DMS114 treated with DMSO at 0.1 percent for 48 hours (cell line): ENCODE measurements around the gene UROC1.

Source experiments
- DNase-seq: peaks from one replicate; lab custom pipeline; 2025; ENCODE audit not compliant: unreplicated experiment; lab: John Stamatoyannopoulos, UW

UROC1 gene

DNA sequence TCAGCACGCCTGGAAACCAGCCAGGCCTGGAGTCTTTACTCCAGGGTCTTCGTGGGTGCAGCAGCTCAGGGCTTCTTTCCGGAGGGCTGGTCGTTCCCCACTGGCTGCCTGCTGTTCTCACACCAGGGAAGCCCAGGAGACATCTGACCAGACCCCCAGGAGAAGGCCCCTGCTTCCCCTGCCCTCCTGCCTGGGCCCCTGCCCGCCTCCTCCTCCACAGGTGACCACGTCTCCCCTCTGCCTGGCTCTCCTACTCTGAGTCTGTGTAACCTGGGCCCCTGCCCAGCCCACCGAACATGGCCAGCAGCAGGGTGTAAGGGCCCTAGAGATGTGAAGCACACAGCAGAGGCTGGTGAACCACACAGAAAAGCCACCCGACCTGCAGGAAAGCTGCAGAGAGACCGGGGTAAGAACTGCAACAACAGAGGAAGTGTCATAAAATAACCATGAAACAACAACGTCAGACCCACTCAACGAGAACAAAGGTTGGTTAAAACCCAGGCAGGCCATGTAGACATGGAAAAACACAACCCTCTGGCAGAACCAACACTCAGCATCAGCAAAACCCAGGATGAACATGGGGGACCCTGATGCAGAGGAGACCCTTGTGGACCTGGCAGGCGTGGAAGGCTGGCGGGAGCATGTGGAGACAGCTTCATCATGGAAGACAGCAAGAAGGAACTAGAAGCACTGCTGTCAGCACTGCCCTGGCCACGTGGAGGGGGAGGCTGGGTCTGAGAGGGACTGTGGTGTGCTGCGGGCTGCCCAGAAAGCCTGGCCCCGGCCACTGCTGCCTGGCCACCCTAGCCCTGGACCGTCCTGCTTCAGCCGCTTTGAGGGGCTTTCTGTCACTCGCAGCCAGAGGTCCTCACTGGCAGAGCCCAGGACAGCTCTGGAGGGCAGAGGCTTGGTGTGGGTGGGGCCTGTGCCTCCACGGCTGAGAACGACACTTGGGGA, 20.4 kb downstream of the UROC1 start:
- no peak for DNase-seq

GRCh38 chr3:126495786-126496185, 21.8 kb downstream of the UROC1 start:
- no peak for DNase-seq

DNA sequence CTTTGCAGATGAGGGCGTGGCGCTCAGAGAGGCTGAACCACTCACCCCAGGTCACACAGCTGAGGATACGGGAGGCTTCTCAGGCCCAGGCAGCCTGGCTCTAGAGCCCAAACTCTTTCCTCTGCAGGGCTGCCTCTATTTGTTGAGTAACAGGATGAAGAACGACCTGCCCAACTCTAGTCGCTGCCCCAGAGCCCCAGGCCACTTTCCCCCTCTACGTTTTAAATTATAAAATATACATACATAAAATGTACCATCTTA, 22.7 kb downstream of the UROC1 start:
- DNase-seq: no peak

GRCh38 chr3:126494204-126494969, 23.2 kb downstream of the UROC1 start:
- no peak for DNase-seq

GRCh38 chr3:126493739-126494138, 23.8 kb downstream of the UROC1 start:
- DNase-seq: no peak

DNA sequence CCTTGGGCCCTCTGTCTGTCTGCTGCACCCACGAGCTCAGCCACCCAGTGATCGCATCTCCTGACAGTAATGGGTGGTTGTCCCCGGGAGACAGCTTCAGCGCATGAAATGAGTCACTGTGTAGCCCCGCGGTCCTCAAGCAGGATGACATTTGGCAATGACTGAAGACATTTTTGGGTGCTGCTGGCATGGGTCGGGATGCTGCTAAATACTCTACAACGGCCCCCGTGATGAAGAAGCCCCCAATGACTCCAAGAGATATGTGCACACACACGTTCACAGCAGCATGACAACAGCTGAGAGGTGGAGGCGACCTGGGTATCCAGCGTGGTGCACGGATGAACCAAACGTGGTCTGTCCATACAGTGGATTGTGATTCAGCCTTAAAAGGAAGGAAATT, 24.5 kb downstream of the UROC1 start:
- DNase-seq: no peak

DNA sequence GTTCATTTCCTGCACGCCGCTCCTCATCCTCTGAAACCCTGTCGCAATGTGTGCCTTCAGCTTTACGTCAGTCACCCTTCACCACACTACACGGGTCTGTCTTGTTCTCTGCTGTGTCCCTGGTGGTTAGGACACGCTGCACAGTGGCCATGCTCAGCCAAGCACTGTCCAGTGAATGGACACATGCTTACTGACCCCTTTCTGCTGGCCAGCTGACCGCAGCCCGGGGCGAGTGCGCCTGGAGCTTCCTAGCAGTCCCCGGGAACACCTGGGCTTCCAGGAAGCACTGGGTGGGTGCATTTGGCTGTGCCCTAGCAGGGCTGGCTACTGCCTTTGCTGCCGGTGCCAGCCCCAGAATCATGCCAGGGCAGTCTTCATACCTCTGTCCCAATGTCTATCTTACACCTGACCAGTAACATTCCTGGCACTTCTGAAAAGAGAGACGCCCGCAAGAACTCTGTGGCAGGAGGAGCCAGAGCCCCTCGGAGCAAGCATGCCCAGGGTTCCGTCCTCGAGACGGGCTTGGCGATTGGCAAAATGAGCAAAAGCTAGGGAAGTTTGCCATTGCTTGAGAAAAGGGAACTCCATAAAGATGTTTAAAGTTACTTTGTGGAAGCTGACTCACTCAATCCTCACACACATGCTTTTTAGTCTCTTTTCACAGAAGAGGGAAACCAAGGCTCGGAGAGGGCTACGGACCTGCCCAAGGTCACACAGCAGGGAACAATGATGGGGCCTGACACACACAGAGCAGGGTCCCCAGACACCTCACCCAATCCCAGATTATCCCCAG, 26.2 kb downstream of the UROC1 start:
- no peak for DNase-seq

DNA sequence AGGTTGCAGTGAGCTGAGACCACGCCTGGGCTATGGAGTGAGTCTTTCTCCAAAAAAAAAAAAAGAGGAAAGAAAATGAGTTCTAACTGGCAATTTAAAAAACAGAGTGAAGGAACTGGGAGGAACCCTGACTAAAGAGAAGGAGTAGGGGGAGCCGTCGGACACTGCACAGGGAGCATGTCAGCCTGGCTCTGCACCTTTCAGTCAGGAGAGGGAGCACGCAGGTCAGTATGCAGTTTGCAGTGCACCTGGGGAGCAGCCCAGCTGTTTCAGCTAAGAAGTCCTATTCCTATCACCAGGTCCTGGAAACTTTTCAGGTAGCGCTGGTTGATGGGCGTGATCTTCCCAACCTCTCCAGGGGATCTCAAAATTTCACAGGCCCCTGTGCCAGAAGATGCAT, 27.0 kb downstream of the UROC1 start:
- no peak for DNase-seq

DNA sequence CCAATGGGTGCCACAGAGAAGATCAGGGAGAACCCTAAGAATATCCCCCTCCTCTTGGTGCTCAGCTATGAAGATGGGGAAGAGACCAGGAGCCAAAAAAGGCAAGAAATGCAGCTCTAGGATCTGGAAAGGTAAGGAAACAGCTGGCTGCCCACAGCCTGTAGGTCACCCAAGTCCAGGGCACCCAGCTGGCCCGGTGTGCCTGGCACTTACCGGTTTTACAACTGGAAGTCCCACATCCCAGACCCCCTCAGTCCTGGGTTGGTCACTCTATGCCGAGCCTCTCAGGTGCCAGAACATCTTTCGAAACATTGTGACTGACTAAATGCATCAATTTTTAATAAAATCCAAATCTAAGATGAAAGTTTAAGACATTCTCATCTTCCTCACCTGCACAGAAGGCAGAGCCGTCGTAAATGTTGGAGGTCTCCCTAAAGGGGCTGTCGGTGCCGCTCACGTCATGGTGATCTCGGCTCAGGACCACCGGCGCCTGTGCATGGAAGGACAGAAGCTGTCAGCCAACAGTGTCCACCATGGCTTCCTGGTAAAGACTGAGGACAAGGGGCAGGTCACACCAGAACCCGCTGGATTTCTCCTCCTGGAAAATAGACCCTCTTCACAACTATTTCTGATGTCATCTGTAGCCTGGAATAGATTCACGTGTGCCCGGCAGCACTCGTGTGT, 28.5 kb downstream of the UROC1 start:
- DNase-seq: no peak

- no peak for DNase-seq
Observed at GRCh38 chr3:126488185-126488584, 29.4 kb downstream of the UROC1 start.

GRCh38 chr3:126487151-126487771, 30.3 kb downstream of the UROC1 start:
- no peak for DNase-seq

DNA sequence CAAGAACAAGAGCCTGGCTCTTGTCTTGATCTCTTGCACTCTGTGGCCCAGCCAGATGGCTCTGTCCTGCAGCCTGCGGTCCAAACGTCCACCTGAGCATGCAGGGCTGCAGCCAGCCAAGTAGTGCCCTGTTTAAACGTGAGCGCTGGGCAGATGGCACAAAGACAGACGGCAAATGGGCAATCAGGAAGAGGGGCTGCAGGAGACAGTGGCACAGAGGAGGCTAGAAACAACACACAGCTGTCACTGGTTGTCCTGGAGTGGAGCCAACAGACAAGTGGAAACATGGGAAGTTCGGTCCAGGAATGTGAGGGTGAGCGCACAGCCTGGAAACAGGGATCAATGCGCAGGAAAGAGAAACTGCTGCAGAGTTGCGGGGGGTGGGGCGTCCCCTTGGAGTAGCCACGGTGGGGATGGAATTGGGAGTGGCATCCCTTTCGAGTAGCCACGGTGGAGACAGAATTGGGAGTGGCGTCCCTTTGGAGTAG, 31.2 kb downstream of the UROC1 start:
- DNase-seq: no peak

DNA sequence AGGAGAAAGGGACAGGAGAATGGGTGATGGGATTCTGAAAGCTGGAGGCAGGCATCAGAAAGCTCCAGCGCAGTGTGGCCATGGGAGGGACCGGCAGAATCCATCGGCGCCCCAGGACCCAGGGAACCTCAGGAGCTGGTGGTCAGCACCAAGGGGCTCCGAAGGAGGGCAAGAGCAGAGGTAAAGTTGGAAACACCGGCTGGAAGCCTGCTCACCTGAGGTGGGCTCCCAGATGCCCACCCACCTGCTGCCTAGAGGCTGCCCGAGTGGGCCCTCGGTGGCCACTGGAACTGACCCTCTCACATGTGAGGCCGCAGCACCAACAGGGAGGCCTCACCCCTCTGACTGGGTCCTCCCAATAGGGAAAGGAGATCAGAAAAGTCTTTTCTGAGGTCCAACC, 31.6 kb downstream of the UROC1 start:
- no peak for DNase-seq

- DNase-seq: no peak
Observed at GRCh38 chr3:126485176-126485897, 32.2 kb downstream of the UROC1 start.

- no peak for DNase-seq
Observed at GRCh38 chr3:126484662-126485061, 32.9 kb downstream of the UROC1 start.

GRCh38 chr3:126484148-126484547, 33.4 kb downstream of the UROC1 start:
- no peak for DNase-seq

- no peak for DNase-seq
Observed at GRCh38 chr3:126483321-126483761, 34.2 kb downstream of the UROC1 start.

GRCh38 chr3:126482503-126483255, 34.9 kb downstream of the UROC1 start:
- no peak for DNase-seq
